ENCODE data around the gene RNLS. TPM values are rescaled to one million over a fixed set of nuclear protein-coding genes. Genes with fewer than 3 reads are reported as not detected.
A peak's percentile ranks its signal among the peaks of the same experiment; 100 is the strongest.

Gene RNLS
- polyA plus RNA-seq, 3 donors, result 16.1 to 20.0 (median 16.2) TPM

DNA sequence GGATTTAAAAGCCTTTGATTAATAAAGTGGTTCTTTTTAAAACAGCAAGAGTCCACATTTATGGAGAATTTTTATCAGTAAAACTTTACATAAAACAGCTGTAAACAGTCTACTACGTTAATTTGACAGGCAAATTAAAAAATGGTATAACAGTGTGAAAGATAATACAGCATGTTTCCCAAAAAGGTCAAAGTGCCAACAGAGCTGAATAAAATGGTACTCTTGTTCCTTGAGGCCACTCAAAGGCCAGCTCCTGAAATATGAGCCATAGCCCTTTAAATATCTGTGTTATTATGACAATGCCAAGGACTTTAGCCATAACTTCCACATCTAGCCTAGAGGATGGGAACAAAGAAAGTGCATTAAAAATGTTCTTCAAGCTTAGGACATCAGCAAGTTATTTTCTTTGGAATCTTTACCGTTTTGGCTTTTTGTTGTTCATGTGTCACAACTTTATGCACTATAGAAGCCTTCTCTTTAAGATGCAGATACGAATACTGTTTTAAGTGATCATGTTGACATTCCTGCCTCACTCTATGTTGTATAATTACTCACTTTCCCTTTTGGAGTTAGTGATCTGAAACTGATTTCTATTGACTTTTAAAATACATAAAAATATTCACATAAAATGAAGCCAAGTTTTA lies 165.6 kb downstream of the RNLS start:
- peak in 6 of 11 donors; percentile 19 to 41 (median 26) for DNase-seq (ENCODE audit: extremely low read depth in 1 of 11, low read depth in 9 of 11, low spot score in 4 of 11)

DNA sequence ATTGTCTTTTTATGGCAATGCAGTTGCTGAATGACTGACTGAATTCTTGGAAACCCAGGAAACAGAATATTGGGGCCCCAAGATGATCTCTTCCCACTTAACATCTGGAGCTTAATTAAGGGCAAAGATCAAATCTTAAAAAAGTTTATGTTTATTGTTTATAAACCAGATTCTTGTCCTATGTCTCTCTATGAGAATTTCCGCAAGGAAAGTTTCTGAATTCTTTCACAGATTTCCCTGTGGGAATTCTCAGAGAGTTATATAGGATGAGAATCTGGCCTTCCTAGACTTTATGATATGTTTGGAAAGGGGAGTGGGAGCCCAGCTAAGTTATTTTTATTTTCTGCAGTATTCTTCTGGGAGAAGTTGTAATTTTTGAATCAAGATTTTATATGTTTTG lies 166.3 kb downstream of the RNLS start:
- peak in 2 of 11 donors; percentile 13 to 21 for DNase-seq (ENCODE audit: extremely low read depth in 1 of 11, low read depth in 9 of 11, low spot score in 4 of 11)

- no peak for DNase-seq (ENCODE audit: extremely low read depth in 1 of 11, low read depth in 9 of 11, low spot score in 4 of 11)
Observed at GRCh38 chr10:88415533-88416130, 167.5 kb downstream of the RNLS start.

DNA sequence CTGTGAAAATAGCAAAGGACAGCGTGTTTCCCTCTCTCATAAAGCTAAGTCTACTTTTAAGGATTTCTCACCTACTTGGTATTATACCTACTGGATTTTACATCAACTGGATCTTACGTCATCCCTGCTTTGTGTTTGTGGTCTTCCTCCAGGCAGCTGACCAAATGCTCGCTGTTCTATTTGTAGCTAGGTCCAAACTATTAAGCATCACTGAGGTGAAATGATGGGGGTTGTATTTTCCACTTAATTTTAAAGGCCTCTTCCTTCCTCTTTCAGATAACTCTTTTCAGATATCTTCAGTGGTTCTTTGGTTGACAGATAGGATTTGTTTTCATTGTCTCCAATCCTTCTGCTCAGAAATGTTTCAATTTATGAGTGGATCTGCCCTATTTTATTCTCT lies 169.7 kb downstream of the RNLS start:
- DNase-seq (ENCODE audit: extremely low read depth in 1 of 11, low read depth in 9 of 11, low spot score in 4 of 11), result no peak

GRCh38 chr10:88411772-88412349 lies 171.3 kb downstream of the RNLS start:
- no peak for DNase-seq (ENCODE audit: extremely low read depth in 1 of 11, low read depth in 9 of 11, low spot score in 4 of 11)

DNA sequence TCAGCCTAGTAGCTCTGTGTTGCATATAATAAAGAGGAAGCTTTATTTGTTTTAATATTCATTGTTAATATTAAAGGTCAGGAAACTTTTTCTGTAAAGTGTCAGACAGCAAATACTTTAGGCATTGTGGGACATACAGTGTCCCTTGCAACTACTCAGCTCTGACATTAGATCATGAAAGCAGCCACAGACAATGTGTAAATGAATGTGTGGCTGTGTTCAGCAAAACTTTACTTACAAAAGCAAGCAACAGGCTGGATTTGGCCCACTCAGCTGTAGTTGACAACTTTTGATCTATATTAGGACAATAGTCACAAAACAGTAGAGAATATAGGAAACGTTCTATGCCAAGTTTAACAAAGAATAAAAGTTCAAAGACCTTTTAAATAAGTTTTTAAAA lies 173.3 kb downstream of the RNLS start:
- no peak for DNase-seq (ENCODE audit: extremely low read depth in 1 of 11, low read depth in 9 of 11, low spot score in 4 of 11)

DNA sequence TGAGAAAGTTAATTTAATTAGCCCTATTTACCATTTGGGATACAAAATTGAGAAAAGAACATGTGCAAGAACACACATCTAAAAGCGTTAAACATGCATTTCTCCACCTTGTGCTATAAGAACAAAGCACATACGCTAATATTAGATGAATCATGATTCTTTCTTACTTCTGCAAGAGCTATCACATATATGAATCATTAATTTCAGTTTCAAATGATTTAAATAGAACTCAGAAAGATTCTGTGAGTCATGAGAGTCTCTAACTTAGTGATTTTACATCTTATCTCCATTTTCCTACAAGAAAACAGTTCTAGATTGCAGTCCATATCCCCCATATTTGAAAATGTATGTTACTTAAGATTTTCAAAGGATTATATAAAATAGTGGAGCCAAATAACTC lies 173.9 kb downstream of the RNLS start:
- DNase-seq (ENCODE audit: extremely low read depth in 1 of 11, low read depth in 9 of 11, low spot score in 4 of 11), result no peak

DNA sequence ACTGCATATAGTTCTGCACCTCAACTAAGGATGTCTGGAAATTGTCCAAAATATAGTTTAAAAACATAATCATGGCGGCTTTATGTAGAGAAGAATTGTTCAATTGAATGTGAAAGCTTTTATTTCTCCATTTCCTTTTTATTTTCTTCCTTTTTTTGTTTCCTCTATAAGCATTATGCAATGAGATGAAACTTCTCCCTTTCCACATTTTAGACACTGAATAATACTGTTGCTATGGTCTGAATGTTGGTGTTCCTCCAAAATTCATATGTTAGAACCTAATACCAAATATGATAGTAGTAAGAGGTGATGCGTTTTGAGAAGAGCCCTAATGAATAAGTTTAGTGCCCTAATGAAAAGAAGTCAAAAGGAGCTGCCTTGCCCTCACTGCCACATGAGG lies 175.0 kb downstream of the RNLS start:
- DNase-seq (ENCODE audit: extremely low read depth in 1 of 11, low read depth in 9 of 11, low spot score in 4 of 11), result no peak

- no peak for DNase-seq (ENCODE audit: extremely low read depth in 1 of 11, low read depth in 9 of 11, low spot score in 4 of 11)
Observed at GRCh38 chr10:88404133-88404532, 179.0 kb downstream of the RNLS start.

GRCh38 chr10:88401671-88402347 lies 181.3 kb downstream of the RNLS start:
- DNase-seq (ENCODE audit: extremely low read depth in 1 of 11, low read depth in 9 of 11, low spot score in 4 of 11), result no peak

GRCh38 chr10:88399240-88399639 lies 183.9 kb downstream of the RNLS start:
- DNase-seq (ENCODE audit: extremely low read depth in 1 of 11, low read depth in 9 of 11, low spot score in 4 of 11), result no peak

GRCh38 chr10:88395677-88396076 lies 187.4 kb downstream of the RNLS start:
- no peak for DNase-seq (ENCODE audit: extremely low read depth in 1 of 11, low read depth in 9 of 11, low spot score in 4 of 11)

DNA sequence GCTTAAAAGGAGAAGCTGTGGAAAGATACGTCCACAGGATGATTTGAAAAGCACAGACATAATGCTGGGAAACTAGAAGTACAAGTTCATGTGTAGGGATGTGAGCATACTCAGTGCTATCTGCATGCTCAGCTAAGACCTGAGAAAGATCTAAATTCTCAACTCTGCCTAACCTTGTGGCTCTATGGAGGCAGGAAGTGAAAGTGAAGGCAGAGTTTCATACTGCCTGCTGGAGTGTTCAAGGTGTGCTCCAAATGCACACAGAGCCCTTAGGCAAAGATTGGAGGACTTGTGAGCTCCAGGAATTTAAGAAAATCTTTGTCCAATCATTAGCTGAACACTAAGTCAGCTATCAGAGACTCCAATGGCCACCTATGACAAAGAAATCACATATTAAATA lies 190.9 kb downstream of the RNLS start:
- DNase-seq (ENCODE audit: extremely low read depth in 1 of 11, low read depth in 9 of 11, low spot score in 4 of 11), result no peak

GRCh38 chr10:88390041-88390440 lies 193.1 kb downstream of the RNLS start:
- DNase-seq (ENCODE audit: extremely low read depth in 1 of 11, low read depth in 9 of 11, low spot score in 4 of 11), result no peak

DNA sequence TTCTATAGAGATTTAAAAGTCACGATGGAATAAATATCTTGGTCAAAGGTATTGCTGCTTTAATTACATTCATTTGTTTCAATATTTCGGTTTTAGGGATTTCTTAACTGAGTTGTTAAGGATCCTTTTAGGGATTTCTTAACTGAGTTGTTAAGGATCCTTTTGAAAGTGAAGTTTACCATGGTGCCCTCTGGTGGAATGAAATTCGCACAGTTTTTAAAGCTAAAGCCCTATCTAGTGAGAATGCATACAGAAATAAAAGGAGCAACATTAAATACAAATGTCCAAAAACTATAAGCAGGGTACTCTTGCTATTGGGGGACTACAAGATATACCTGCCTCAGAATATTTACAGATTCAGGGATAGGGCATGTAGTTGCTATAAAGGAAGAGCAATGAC lies 193.7 kb downstream of the RNLS start:
- peak in 8 of 11 donors; percentile 15 to 67 (median 46) for DNase-seq (ENCODE audit: extremely low read depth in 1 of 11, low read depth in 9 of 11, low spot score in 4 of 11)

DNA sequence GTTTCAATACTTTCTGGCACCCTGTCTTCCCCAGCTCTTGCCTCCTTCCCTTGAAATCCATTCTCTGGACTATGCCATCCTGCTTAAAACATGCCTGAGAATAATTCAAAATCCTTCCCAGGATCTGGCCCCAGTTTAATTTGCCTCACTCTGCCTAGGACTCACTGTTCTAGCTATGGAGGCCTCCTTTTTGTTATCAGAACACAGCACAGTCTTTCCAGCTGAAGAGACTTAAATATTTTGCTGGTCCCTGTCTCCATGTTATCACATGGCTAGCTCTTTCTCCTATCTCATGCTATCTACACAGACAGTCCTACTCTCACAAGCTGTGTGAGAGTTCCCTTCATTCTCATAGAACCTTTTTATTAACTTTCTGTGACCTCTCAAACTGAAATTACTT lies 194.8 kb downstream of the RNLS start:
- DNase-seq (ENCODE audit: extremely low read depth in 1 of 11, low read depth in 9 of 11, low spot score in 4 of 11), result no peak

- peak in 10 of 11 donors; percentile 50 to 83 (median 72) for DNase-seq (ENCODE audit: extremely low read depth in 1 of 11, low read depth in 9 of 11, low spot score in 4 of 11)
Observed at GRCh38 chr10:88386821-88387773, 196.0 kb downstream of the RNLS start.

- DNase-seq (ENCODE audit: extremely low read depth in 1 of 11, low read depth in 9 of 11, low spot score in 4 of 11), result peak in 6 of 11 donors; percentile 35 to 62 (median 44)
Observed at GRCh38 chr10:88386204-88386788, 196.8 kb downstream of the RNLS start.

Measured in renal cortex interstitium (tissue), 11 donors.